ENCODE results near the gene INPP5K.
"Not testable (repeated sequence)": the region's sequence is repeated elsewhere in the genome, so short reads cannot be mapped to it uniquely, and the experiment has no call there.

Gene INPP5K

DNA sequence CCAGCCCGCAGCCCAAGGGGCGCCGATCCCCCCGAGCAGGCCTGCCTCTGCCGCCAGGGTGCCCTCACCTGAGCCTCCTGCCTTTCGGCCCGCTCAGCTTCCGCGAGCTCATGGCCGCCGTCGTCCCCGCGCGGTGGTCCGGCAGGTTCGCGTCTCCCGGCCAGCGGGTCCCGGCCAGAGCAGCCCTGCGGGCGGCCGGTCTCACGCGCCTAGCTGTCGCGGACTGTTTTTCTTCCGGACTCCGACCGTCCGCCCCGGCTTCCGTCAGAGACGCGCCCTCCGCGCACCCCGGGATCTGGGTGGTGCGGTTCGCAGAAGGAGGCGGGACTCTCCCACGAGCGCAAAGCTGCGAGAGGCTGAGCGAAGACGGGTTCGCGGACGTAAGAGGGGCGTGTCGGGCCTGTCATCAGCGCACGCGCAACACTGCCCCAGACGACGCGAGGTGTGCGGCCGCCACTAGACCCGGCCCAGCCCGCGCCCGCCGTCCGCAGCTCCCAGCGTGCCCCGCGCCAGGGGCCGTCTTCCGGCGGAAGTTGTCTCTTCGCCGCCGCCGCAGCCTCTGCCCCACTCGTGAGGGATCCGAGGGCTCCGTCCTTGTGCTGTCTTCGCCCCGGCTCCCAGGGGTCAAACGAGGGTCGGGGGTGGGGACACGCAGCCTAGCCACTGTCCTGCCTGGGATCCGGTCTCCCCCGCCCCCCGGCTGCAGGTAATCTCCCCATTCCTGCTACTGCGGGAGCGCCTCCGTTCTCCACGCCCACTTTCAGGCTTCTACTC is at the start of gene INPP5K:
Gene INPP5K, minus strand, starts transcription at position 225 of the 774 bp plus-strand sequence. Its CDS starts 113 bp downstream, at position 112.
- DNase-seq (ENCODE audit: low spot score), result peak; percentile 98

DNA sequence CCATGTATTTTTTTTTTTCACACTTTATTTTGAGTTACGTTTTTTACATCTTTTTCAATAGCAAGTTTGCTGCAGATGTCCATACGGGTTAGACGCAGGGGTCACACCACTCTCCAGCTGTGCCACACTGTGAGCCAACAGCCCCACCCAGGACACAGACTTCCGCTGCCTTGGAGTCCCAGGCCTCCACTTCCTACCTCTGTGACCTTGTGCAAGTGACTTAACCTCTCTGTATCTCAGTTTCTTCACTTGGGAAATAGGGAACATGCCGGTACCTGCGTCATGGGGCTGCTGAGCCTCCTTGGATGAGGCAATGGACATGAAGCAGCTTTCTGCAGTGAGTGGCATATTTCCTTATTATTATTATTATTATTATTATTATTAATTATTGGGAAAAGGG is 49.5 kb upstream of the INPP5K start:
- no peak for DNase-seq (ENCODE audit: low spot score)

DNA sequence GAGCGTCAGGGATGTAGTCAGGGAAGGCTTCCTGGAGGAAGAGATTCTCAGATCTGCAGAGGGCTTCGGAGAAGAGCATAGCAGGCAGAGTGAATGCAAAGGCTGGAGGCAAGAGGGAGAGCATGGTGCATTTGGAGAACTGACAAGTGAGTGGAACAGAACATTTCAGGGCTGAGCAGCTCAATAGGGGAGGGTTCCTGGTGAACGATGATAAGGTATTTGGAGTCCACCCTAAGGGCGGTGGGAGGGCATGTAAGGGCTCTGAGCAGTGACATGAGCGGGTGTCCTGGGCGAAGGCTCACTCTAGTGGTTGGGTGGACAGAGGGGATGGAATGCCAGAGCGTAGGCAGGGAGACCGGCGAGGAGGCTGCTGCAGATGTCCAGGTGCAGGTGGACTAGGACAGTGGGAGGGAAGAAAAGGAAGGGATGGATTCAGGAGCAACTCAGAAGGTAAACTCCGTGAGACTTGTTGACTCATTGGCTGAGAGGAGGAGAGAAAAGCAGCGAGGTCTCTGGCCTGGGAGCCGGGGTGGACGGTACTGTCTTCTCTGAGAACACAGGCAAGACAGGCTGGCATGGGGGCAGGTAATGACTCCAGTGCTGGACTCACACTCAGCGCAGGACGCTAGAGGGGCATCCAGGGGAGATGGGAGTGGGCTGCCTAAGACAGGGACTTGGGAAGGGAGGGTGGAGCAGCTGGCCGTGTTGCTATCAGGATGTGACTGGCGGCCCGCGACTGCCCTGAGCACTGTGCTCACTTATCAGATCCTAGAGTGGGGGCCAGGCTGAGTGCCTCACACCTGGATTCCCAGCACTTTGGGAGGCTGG is 47.6 kb upstream of the INPP5K start:
- no peak for DNase-seq (ENCODE audit: low spot score)

DNA sequence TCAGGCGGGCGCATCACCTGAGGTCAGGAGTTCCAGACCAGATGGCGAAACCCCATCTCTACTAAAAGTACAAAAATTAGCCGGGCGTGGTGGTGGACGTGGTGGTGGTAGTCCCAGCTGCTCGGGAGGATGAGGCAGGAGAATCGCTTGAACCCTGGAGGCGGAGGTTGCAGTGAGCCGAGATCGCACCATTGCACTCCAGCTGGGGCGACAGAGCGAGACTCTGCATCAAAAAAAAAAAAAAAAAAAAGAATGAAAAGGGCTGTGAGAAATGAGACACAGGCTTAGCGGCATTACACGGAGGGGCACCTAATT is 47.0 kb upstream of the INPP5K start:
- DNase-seq (ENCODE audit: low spot score), result not testable (repeated sequence)

DNA sequence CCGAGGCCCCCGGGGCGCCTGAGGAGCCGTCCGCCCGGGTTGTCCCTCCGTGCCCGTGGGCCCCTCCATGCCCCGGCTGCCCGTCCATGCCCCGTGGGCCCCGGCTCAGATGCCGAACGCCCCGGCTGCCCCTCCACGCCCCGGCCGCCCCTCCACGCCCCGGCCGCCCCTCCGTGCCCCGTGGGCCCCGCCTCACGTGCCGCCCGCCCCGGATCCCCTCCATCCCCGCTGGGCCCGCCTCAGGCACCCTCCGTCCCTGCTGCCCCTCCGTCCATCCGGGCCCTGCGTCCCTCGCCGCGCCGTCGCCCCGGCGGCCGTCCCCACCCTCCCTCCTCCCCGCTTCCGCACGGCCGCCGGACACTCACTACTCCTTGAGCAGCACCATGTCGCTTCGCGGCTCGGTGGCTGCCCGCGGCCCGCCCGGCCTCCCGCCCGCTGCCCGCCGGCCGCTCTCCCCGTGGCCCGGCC is 45.8 kb upstream of the INPP5K start:
- DNase-seq (ENCODE audit: low spot score), result no peak

DNA sequence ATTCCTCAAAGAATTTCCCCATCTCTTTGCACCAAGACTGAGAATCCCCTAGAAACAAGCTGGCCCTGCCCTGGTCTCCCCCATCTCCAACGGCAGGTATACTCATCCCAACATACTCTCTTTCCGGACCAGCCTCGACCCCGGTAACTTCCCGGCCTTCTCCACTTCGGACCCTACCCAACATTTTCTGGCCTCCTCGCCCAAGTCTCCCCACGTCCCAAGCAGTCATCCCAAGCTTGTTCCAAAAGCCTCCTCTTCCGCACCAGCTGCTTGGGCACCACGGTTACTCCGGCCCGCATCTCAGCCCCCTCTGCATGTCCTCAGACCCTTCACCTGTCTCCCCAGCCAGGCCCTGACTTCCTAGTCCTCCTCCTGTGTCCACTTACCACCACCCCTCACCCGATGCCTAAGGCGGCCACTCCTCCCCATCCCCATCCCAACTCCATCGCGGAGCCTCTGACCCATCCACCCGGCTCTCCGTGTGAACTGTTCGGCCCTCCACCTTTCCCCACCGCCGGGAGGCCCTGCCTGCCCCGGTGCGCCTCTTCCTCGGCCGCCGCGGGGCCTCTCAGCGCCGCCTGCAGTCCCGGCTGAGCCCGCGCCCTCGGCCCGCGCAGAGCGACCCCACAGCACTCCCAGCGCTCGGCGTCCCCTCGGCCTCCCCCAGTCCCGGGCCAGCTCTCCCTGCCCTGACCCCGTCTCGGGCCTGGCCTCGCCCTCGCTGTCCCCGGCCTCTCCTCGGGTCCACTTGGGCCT is 45.2 kb upstream of the INPP5K start:
- no peak for DNase-seq (ENCODE audit: low spot score)

DNA sequence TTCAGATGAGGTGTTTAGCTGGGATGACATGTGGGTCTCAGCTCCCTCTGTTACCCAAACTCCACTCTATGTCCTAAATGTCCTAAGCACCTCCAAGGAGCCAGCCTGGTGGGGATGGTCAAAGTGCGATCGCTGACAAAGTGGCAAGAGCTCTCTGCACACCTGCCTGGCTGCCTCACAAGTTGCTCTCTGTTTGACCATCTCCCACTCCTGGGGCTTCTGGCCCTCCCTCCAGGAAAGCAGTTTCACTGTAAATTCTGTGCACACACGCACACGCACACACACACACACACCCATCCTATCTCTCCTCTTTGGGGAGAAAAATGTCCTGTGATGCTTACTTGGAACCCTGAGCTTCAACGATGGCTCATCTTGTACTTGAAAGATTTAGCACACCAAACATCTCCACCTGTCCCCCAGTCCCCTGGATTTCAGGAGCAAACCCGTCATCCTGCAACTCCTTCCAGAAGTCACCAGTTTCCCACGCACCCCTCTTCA is 44.5 kb upstream of the INPP5K start:
- DNase-seq (ENCODE audit: low spot score), result no peak

DNA sequence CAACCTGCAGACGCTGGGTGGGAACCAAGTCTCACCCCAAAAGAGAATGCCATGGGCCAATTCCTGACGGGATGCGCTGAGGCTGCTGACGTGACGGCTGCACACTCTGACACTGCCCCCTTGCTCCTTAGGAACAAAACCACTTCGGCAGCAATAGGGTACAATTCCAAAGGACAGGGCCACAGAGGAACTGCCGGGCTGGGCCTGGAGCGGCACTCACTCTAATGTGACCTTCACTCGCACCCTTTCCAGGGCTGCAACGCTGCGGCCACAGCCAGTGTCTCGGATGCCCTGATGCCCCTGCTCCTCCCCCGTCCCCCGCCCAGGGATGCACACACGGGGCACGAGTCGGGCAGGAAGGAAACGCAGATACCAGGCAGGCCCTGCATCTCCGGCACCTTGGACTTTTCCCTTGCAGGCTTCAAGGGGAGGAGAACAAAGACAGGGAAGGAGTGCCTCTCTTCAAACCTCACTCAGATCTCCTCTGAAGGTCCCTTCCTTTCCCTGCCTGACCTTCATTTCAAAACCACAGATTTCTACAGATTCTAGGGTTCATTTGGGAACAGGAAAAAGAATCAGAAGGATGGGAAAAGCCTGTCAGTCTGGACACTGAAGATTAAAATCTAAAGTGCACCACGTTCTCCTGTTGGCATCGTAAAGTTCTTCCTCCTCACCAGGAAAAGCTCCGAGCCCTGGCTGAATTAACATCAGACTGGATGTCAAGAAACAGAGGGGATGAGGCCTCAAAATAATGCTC is 43.9 kb upstream of the INPP5K start:
- no peak for DNase-seq (ENCODE audit: low spot score)

DNA sequence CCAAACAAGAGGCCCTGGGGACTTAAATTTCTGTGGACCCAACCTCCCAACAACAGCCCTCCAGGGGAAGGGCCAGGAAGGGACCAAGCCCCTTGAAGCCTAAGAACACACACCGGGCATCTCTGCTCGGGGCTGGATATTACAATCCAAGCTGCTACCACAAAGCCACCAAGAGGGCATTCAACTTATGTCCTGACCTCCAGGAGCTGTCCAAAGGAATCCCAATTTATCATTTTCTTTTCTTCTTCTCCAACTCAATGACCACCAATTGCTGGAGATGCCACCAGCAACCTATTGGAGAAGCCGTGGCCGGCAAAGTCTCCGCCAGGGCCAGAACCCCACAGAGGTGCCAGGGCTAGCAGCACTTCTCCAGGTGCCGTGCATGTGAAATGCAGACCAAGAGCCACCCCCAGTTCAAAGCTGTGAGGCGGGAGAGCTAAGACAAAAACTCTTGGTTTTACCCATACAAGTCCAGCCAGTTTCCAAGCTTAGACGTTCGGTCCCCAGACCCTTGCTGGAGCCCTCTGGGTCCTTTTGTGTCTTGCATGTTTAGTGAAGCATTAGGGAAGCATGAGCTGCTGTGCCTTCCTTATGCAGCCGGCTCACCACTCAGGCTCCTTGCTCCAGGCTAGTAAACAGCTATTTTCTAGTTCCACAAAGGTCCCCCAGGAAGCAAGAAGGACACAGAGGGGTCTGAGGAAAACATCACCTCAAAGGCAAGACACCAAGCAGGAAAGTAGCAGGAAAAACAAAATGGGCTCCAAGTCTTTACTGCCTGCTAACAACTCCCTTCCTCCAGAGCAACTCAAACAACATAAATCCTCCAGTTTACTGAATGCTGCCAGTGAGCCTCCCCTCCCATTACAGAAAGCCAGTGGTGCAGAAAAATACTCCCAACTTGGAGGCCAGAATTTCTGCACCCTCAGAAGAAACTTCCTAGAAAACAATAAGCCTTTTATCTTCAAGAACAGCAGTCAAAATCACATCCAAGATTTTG is 42.9 kb upstream of the INPP5K start:
- peak; percentile 35 for DNase-seq (ENCODE audit: low spot score)

DNA sequence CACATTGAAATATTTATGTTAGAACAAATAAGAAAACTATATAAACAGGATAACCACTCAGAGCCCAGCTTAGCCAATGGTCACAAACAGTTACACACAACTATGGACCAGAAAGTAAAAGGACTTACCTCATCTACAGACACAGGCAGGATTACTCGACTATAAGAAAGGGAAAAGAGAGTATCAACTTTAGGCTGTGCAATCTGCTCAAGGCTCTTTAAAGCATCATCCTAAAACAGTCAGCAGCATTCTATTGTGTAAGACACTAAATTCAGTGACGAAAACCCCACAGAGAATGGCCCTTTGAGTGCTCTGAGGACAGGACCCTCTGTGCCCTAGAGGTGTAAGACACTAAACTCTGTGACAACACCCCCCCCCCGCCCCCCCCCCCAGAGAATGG is 42.0 kb upstream of the INPP5K start:
- DNase-seq (ENCODE audit: low spot score), result no peak

DNA sequence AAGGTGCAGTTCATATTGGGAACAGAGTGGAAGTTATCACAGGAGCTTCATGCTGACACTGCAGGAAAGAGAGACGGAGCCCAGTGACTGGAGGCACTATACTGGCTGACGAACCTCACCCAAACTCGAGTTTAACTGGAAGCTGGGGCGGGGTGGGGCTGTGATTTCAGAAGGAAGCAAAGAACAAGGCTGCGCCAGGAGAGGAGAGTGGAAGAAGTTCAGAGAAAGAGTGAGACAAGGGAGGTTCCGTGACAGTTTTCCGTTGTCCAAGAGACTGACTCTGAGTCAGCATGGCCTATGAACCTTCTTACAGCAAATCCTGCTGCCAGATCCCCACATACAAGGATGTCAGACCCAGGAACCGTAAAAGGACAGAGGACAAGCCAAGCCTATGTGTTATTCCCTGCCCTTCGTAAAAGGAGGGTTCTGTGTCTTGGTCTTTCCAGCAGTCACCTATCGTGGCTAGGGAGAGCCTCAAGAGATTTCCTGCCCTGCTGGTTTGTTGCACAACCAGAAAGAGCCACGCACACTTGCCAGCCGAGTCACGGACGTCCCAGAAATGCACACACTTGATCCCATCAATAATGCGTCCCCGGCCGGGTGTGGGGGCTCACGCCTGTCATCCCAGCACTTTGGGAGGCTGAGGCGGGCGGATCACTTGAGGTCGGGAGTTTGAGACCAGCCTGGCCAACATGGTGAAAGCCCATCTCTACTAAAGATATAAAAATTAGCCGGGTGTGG is 41.1 kb upstream of the INPP5K start:
- no peak for DNase-seq (ENCODE audit: low spot score)

DNA sequence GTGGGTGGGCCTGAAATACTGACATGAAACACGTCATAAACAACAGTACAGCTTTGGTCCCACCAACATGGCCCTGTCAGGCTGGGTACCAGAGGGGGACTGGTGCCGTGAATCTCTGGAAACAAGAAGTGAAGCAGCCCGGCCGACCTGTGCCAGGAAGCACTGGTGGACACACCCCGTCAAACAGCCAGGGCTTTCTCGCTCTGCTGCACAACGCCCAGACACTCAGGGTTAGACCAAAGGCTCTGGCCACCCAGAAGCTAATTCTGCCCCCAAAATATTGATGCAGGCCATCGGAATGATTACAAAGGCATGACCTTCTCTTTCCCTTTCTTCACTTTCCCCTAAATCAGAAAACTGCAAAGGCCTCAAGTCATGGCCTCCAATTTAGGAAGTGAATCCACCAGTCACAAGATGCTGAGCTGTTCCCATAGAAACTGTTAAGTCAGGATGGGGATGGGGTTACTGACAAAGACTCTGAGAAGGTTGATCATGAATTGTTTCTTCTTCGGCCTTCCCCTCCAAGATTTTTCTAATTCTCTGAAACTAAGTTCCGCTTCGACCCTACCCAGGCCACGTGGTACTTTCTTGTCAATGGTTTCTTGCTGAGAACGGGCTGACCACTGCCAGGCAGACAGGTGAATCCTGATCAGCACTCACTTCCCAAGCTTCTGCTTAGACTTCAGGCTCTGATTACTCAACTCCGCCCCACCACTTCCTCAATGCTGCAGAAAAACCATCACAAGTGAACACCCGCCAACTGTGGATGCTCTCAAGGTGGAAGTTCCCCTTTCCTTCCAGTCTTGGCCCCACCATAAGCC is 39.4 kb upstream of the INPP5K start:
- DNase-seq (ENCODE audit: low spot score), result no peak

DNA sequence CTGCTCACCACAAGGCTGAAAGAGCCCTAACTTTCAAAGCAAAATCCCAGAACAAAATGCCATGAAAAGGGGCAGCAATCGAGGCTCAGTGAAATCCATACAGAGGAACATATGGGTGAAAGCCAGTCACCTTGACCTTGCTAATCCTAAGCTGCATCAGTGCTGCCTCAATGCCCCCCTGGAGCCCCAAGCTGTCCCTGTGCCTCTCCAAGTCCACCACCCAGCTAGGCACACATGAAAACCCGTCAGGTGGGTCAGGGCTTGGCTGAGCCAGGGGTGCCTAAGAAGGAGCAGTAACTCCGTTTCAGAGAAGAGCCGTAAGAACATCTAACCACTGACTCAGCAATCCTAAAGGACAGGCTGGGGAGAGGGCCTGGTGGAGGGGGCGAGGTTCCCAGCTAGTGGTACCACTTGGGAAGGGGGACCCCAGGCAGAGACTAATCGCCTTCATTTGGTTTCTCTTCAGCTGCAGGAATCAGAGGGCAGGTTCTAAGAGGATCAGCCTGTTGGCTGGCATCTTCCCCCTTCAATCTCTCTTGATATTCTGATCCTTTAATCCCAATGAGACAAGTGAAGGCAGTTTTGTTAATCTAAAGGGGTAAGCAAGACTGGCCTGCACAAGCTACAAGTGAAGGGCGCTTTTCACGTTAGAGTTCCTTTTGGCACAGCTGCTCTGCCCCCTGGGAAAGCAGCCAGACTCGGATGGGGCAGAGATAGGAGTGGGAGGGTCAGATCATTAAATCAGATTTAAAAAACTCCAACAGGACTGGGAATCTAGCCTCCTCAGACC is 38.5 kb upstream of the INPP5K start:
- no peak for DNase-seq (ENCODE audit: low spot score)

DNA sequence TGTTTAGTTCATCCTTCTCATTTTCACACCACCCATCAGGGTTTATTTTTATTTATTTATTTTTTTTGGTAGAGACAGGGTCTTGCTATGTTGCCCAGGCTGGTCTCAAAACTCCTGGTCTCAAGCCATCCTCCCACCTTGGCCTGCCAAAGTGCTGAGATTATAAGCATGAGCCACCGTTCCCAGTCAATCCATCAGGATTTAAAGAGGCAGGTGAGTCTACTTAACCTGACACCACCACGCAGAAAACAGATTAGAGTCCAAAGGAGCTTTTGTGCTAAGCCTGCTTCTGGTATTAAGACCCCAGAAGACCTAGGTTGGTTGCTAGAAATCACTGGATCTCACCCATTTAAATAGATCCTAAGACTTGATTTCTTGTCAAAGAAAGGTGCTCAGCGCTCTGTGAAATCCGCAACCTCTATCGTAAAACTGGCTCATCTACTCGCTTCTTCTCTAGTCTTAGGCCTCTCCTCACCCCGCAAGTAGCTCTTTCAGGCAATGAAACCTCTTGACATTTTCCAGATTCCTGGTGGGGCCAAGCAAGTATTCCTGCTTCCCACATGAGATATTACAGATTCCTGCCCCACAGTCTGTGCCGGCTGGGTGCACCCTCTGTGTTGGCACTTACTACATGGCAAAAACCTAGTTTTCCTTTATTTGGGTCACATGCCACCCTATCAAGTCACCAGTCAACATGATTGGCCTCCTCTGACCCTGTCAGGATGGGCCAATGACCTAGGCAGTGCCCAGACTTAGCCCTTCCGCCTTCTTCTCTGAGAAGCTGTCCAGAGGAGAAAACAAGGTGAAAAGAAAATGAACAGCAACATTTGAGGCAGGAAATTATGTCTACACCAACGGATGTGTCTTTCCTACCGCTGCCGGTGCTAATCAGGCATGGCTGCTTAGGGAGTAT is 37.2 kb upstream of the INPP5K start:
- no peak for DNase-seq (ENCODE audit: low spot score)

DNA sequence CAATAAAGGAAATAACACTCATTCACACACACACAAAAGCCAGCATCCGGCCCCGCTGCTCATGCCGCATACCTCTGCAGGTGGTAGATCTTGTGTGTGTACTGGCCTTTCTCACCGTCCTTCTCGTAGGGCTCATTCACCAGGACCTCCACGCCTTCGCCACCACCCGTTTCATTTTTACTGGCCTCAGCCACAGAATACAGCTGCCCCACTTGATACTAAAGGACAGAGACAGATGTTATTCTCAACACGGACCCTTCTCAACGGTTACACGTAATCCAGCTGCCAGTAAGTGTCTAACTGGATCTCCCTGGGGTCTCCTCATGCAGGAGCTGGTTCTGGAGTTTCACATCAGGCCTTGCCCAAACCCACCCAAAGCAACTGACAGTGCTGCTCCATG is 36.5 kb upstream of the INPP5K start:
- DNase-seq (ENCODE audit: low spot score), result no peak

DNA sequence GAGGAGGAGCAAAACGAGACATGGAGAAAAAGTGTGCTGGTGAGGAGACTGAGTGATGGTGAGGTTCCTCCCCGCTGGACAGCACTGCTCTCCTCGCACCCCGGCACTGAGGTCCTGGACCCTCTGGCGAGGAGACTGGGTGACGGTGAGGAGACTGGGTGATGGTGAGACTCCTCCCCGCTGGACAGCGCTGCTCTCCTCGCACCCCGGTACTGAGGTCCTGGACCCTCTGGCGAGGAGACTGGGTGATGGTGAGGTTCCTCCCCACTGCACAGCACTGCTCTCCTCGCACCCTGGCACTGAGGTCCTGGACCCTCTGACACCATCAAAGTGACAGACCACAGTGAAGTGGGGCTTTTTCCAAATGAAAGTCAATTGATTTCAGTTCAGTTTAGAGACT is 35.3 kb upstream of the INPP5K start:
- DNase-seq (ENCODE audit: low spot score), result no peak

DNA sequence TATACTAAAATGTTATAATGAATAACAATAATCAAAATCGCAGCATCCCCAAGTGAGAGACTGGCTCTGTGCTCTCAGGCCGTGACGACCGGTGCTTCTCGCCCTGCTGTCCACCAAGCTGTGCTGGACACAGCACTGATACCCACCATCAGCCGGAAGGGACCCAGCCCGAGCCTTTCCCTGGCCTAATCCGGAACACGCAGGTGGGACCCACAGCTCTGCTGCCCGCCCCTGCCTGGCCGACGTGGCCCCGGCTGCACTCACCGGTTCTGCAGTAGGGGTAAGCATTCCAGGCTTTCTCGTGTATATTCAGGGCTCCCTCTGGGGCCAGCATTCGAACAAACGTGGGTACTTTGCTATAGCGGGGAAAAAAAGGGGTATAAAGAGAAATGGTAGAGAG is 31.6 kb upstream of the INPP5K start:
- DNase-seq (ENCODE audit: low spot score), result no peak

Data from COLO829 (cell line).